ENCODE results near the gene ETFDH.

ETFDH gene

DNA sequence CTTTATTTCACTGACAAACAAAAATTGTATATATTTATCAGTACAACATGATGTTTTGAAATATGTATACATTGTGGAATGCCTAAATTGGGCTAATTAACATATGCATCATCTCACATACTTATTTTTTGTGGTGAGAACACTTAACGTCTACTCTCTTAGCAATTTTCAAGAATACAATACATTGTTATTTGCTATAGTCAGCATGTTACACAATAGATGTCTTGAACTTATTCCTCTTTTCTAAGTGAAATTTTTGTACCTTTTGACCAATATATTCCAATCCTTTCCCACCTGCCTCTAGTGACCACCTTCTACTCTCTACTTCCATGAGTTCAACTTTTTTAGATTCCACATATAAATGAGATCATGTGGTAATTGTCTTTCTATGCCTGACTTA, 35.5 kb upstream of the ETFDH start:
- Histone ChIP-seq H2BK120ac (ENCODE audit: low read depth, low read length) (no peak overlapping the region), H3K4me3 (ENCODE audit: insufficient read depth in 1 of 2, low read depth in 1 of 2, low read length in 2 of 2) (no peak overlapping the region), H3K14ac (ENCODE audit: low read length in 2 of 2) (no peak overlapping the region), H3K9ac (ENCODE audit: low read length) (no peak overlapping the region), H4K91ac (ENCODE audit: low read length) (no peak overlapping the region), H2BK15ac (ENCODE audit: low read depth, poor library complexity, severe bottlenecking) (no peak overlapping the region), H3K4ac (ENCODE audit: low read depth in 1 of 2, low read length in 2 of 2) (no peak overlapping the region), H3K79me1 (replicated peaks; ENCODE audit: low read length, poor library complexity, severe bottlenecking) (no peaks in the 10 kb centered on the region), H3K36me3 (ENCODE audit: control insufficient read depth in 1 of 2, insufficient read depth in 2 of 2, low read depth in 1 of 2, low read length in 2 of 2) (no peaks in the 10 kb centered on the region), H2AFZ (ENCODE audit: low read depth, low read length) (no peak overlapping the region), H3K27ac (ENCODE audit: low read length, poor library complexity, severe bottlenecking) (no peak overlapping the region), H2BK12ac (ENCODE audit: low read length in 2 of 2) (no peak overlapping the region), H3K9me3 (ENCODE audit: control insufficient read depth, low read length) (no peaks in the 10 kb centered on the region), H3K23ac (ENCODE audit: low read length in 2 of 2) (no peak overlapping the region), H3K18ac (ENCODE audit: low read depth in 1 of 2, low read length in 2 of 2) (no peak overlapping the region), H3K4me2 (ENCODE audit: low read length, poor library complexity, severe bottlenecking) (no peak overlapping the region), H2AK5ac (ENCODE audit: low read length, severe bottlenecking) (no peak overlapping the region), H2BK5ac (ENCODE audit: low read depth, low read length, poor library complexity, severe bottlenecking) (no peak overlapping the region), H4K8ac (ENCODE audit: low read length) (no peak overlapping the region), H3K27me3 (ENCODE audit: control insufficient read depth in 1 of 2, insufficient read depth in 1 of 2, low read length in 2 of 2) (no peaks in the 10 kb centered on the region), H3K4me1 (ENCODE audit: control insufficient read depth, insufficient read depth, low read depth, low read length) (no peaks in the 10 kb centered on the region)
- no CpG with 5 or more reads among the region's 1 CpG for WGBS
- no peak for DNase-seq

DNA sequence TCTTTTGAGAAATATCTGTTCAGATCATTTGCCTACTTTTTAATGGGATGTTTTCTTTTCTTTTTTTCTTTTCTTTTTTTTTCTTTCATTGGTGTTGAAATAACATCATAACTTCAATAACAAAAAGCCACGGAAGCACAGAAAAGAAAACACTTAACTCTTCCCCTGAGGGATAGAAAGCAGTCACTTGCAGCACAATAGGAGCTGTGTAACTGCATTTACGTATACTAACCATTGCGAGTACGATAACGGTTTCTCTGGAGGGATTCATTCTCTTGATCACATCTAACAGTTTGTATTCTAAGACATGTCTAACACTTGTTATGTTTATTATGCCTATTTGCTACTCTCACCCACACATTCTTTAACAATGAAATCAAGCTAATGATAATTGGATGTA, 27.7 kb upstream of the ETFDH start:
- Histone ChIP-seq H2BK120ac (ENCODE audit: low read depth, low read length) (no peak overlapping the region), H4K8ac (ENCODE audit: low read length) (no peak overlapping the region), H3K18ac (ENCODE audit: low read depth in 1 of 2, low read length in 2 of 2) (no peak overlapping the region), H2BK12ac (ENCODE audit: low read length in 2 of 2) (no peak overlapping the region), H2AFZ (ENCODE audit: low read depth, low read length) (no peak overlapping the region), H3K23ac (ENCODE audit: low read length in 2 of 2) (no peak overlapping the region), H3K9ac (ENCODE audit: low read length) (no peak overlapping the region), H3K36me3 (ENCODE audit: control insufficient read depth in 1 of 2, insufficient read depth in 2 of 2, low read depth in 1 of 2, low read length in 2 of 2) (no peaks in the 10 kb centered on the region), H3K27me3 (ENCODE audit: control insufficient read depth in 1 of 2, insufficient read depth in 1 of 2, low read length in 2 of 2) (no peaks in the 10 kb centered on the region), H3K9me3 (ENCODE audit: control insufficient read depth, low read length) (no peaks in the 10 kb centered on the region), H3K27ac (ENCODE audit: low read length, poor library complexity, severe bottlenecking) (no peak overlapping the region), H2AK5ac (ENCODE audit: low read length, severe bottlenecking) (no peak overlapping the region), H2BK15ac (ENCODE audit: low read depth, poor library complexity, severe bottlenecking) (no peak overlapping the region), H4K91ac (ENCODE audit: low read length) (no peak overlapping the region), H3K4ac (ENCODE audit: low read depth in 1 of 2, low read length in 2 of 2) (no peak overlapping the region), H2BK5ac (ENCODE audit: low read depth, low read length, poor library complexity, severe bottlenecking) (no peak overlapping the region), H3K79me1 (replicated peaks; ENCODE audit: low read length, poor library complexity, severe bottlenecking) (no peaks in the 10 kb centered on the region), H3K14ac (ENCODE audit: low read length in 2 of 2) (no peak overlapping the region), H3K4me1 (ENCODE audit: control insufficient read depth, insufficient read depth, low read depth, low read length) (no peaks in the 10 kb centered on the region), H3K4me2 (ENCODE audit: low read length, poor library complexity, severe bottlenecking) (no peak overlapping the region), H3K4me3 (ENCODE audit: insufficient read depth in 1 of 2, low read depth in 1 of 2, low read length in 2 of 2) (no peak overlapping the region)
- DNase-seq, result no peak
- WGBS, result 80% methylated on average over 3 of the region's 5 CpGs

DNA sequence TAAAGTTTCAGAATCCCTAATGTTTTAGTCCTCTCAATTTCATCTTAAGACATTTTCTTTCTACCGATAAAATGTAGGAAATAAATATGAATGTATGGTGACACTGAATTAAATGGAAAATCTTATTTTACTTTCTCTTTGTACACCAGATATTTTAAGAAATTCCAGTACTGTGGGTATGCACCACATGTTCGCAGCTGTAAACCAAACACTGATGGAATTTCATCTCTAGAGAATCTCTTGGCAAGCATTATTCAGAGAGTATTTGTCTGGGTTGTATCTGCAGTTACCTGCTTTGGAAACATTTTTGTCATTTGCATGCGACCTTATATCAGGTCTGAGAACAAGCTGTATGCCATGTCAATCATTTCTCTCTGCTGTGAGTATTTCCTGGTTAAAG, 27.3 kb upstream of the ETFDH start:
- no peak overlapping the region for H4K8ac ChIP-seq (ENCODE audit: low read length)
- no peak overlapping the region for H3K4me2 ChIP-seq (ENCODE audit: low read length, poor library complexity, severe bottlenecking)
- no peaks in the 10 kb centered on the region for H3K4me1 ChIP-seq (ENCODE audit: control insufficient read depth, insufficient read depth, low read depth, low read length)
- H3K36me3 ChIP-seq (ENCODE audit: control insufficient read depth in 1 of 2, insufficient read depth in 2 of 2, low read depth in 1 of 2, low read length in 2 of 2), result no peaks in the 10 kb centered on the region
- H3K27ac ChIP-seq (ENCODE audit: low read length, poor library complexity, severe bottlenecking), result no peak overlapping the region
- no peak for DNase-seq
- 90% methylated on average over 2 of the region's 3 CpGs for WGBS
- no peak overlapping the region for H3K4ac ChIP-seq (ENCODE audit: low read depth in 1 of 2, low read length in 2 of 2)
- no peak overlapping the region for H4K91ac ChIP-seq (ENCODE audit: low read length)
- no peak overlapping the region for H2BK120ac ChIP-seq (ENCODE audit: low read depth, low read length)
- H3K23ac ChIP-seq (ENCODE audit: low read length in 2 of 2), result no peak overlapping the region
- H3K9me3 ChIP-seq (ENCODE audit: control insufficient read depth, low read length), result no peaks in the 10 kb centered on the region
- no peak overlapping the region for H2BK5ac ChIP-seq (ENCODE audit: low read depth, low read length, poor library complexity, severe bottlenecking)
- no peak overlapping the region for H2AK5ac ChIP-seq (ENCODE audit: low read length, severe bottlenecking)
- H3K79me1 ChIP-seq (replicated peaks; ENCODE audit: low read length, poor library complexity, severe bottlenecking), result no peaks in the 10 kb centered on the region
- no peak overlapping the region for H3K9ac ChIP-seq (ENCODE audit: low read length)
- no peaks in the 10 kb centered on the region for H3K27me3 ChIP-seq (ENCODE audit: control insufficient read depth in 1 of 2, insufficient read depth in 1 of 2, low read length in 2 of 2)
- no peak overlapping the region for H2AFZ ChIP-seq (ENCODE audit: low read depth, low read length)
- no peak overlapping the region for H2BK15ac ChIP-seq (ENCODE audit: low read depth, poor library complexity, severe bottlenecking)
- no peak overlapping the region for H3K14ac ChIP-seq (ENCODE audit: low read length in 2 of 2)
- no peak overlapping the region for H3K4me3 ChIP-seq (ENCODE audit: insufficient read depth in 1 of 2, low read depth in 1 of 2, low read length in 2 of 2)
- H2BK12ac ChIP-seq (ENCODE audit: low read length in 2 of 2), result no peak overlapping the region
- H3K18ac ChIP-seq (ENCODE audit: low read depth in 1 of 2, low read length in 2 of 2), result no peak overlapping the region

DNA sequence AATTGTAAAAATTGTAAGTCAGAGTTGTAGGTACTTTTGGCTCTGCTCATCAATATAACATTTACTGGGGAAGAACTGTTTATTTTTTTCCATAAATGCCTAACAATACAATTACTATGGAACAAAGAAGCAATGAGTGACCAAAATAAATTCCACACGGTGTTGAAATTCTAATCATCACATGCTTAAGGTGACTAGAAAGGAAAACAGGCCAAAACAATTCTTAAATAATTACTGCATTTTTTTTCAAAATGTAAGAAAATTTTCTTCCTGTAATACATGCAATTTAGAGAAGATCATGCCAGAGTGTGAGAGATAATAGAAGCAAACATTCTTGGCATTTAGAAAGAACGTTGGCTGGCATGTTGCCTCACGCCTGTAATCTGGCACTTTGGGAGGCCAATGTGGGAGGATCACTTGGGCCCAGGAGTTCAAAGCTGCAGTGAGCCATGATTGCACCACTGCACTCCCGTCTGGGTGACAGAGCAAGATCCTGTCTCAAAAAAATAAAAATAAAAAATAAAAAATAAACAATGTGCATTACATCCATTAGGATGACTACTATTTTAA, 22.9 kb upstream of the ETFDH start:
- 90% methylated on average over 2 of the region's 4 CpGs for WGBS
- Histone ChIP-seq H2BK15ac (ENCODE audit: low read depth, poor library complexity, severe bottlenecking) (no peak overlapping the region), H3K79me1 (replicated peaks; ENCODE audit: low read length, poor library complexity, severe bottlenecking) (no peaks in the 10 kb centered on the region), H3K27me3 (ENCODE audit: control insufficient read depth in 1 of 2, insufficient read depth in 1 of 2, low read length in 2 of 2) (no peaks in the 10 kb centered on the region), H3K9ac (ENCODE audit: low read length) (no peak overlapping the region), H2AFZ (ENCODE audit: low read depth, low read length) (no peak overlapping the region), H4K91ac (ENCODE audit: low read length) (no peak overlapping the region), H4K8ac (ENCODE audit: low read length) (no peak overlapping the region), H3K4ac (ENCODE audit: low read depth in 1 of 2, low read length in 2 of 2) (no peak overlapping the region), H3K36me3 (ENCODE audit: control insufficient read depth in 1 of 2, insufficient read depth in 2 of 2, low read depth in 1 of 2, low read length in 2 of 2) (no peaks in the 10 kb centered on the region), H2BK5ac (ENCODE audit: low read depth, low read length, poor library complexity, severe bottlenecking) (no peak overlapping the region), H2BK120ac (ENCODE audit: low read depth, low read length) (no peak overlapping the region), H3K4me2 (ENCODE audit: low read length, poor library complexity, severe bottlenecking) (no peak overlapping the region), H2BK12ac (ENCODE audit: low read length in 2 of 2) (no peak overlapping the region), H3K27ac (ENCODE audit: low read length, poor library complexity, severe bottlenecking) (no peak overlapping the region), H3K23ac (ENCODE audit: low read length in 2 of 2) (no peak overlapping the region), H3K9me3 (ENCODE audit: control insufficient read depth, low read length) (no peaks in the 10 kb centered on the region), H3K4me1 (ENCODE audit: control insufficient read depth, insufficient read depth, low read depth, low read length) (no peaks in the 10 kb centered on the region), H2AK5ac (ENCODE audit: low read length, severe bottlenecking) (no peak overlapping the region), H3K4me3 (ENCODE audit: insufficient read depth in 1 of 2, low read depth in 1 of 2, low read length in 2 of 2) (no peak overlapping the region), H3K18ac (ENCODE audit: low read depth in 1 of 2, low read length in 2 of 2) (no peak overlapping the region), H3K14ac (ENCODE audit: low read length in 2 of 2) (no peak overlapping the region)
- no peak for DNase-seq
